HepG2 (cell line): Measurements from ENCODE around the gene DHRS1. TPM values are rescaled to one million over a fixed set of nuclear protein-coding genes. Genes with fewer than 3 reads are reported as not detected.

Source experiments
- ARNT2 ChIP-seq: sonication (generic); formaldehyde crosslinking; IDR thresholded peaks from 2 replicates; pipeline ENCODE4 v1.8.0; 2022; ENCODE audit warnings: mild to moderate bottlenecking, low read depth, missing genetic modification reagents, moderate library complexity
- CBX2 ChIP-seq, 2 experiments: fragments of 200-600 bp in 1 of 2; sonication (generic); formaldehyde crosslinking in 1 of 2; IDR thresholded peaks; 2 replicates each; pipeline versions ENCODE4 v1.7.0 to v1.8.1; 2018 to 2022; ENCODE audit warnings: low read depth in 2 of 2, low read length in 1 of 2, mild to moderate bottlenecking in 1 of 2, missing genetic modification reagents in 1 of 2
- CEBPZ ChIP-seq: IDR thresholded peaks from 2 replicates; pipeline ENCODE4 v1.6.1; 2012; ENCODE audit warnings: low read length, improper control_type of control experiment
- DPF2 ChIP-seq: sonication (generic); formaldehyde crosslinking; IDR thresholded peaks from 2 replicates; pipeline ENCODE4 v1.4.0; 2020; ENCODE audit warnings: mild to moderate bottlenecking, low read depth, missing genetic modification reagents, borderline replicate concordance
- ISL2 ChIP-seq: sonication (generic); formaldehyde crosslinking; IDR thresholded peaks from 2 replicates; pipeline ENCODE4 v1.5.0; 2020; ENCODE audit warnings: missing genetic modification reagents
- KDM5A ChIP-seq: fragments of 200-600 bp; sonication (generic); IDR thresholded peaks from 2 replicates; pipeline ENCODE4 v1.7.0; 2018; ENCODE audit warnings: antibody characterized with exemption, mild to moderate bottlenecking, low read length, borderline replicate concordance
- KLF6 ChIP-seq: IDR thresholded peaks from 2 replicates; pipeline ENCODE4 v1.8.0; 2016; ENCODE audit warnings: missing biosample characterization, missing genetic modification reagents
- NR2F1 ChIP-seq, 2 experiments: fragments of 450-650 bp in 1 of 2; formaldehyde crosslinking in 1 of 2; IDR thresholded peaks; 2 replicates each; pipeline versions ENCODE4 v1.5.0 to v1.6.1; 2016 to 2020; ENCODE audit warnings: mild to moderate bottlenecking in 1 of 2, missing compliant biosample characterization in 1 of 2, missing genetic modification reagents in 1 of 2, moderate library complexity in 1 of 2
- POLR2AphosphoS2 ChIP-seq: IDR thresholded peaks from 2 replicates; pipeline ENCODE4 v1.6.1; 2011; ENCODE audit warnings: low read depth, low read length, improper control_type of control experiment
- RFXAP ChIP-seq: sonication (generic); formaldehyde crosslinking; IDR thresholded peaks from 2 replicates; pipeline ENCODE4 v1.4.0; 2020; ENCODE audit warnings: missing genetic modification reagents, borderline replicate concordance
- SKIL ChIP-seq: sonication (generic); formaldehyde crosslinking; IDR thresholded peaks from 2 replicates; pipeline ENCODE4 v1.8.0; 2022; ENCODE audit warnings: missing genetic modification reagents, mild to moderate bottlenecking, moderate library complexity, borderline replicate concordance
- SOX13 ChIP-seq, 3 experiments: fragments of 450-650 bp in 1 of 3; sonication (generic) in 1 of 3; formaldehyde crosslinking in 1 of 3; IDR thresholded peaks in 2 of 3; conservative IDR thresholded peaks in 1 of 3; 2 replicates each; pipeline versions ENCODE4 v1.5.0 to v1.6.1; 2016 to 2020; ENCODE audit warnings: antibody characterized with exemption in 1 of 3, mild to moderate bottlenecking in 1 of 3, missing compliant biosample characterization in 1 of 3, missing genetic modification reagents in 1 of 3, moderate library complexity in 1 of 3
- ZBTB7B ChIP-seq: sonication (generic); formaldehyde crosslinking; IDR thresholded peaks from 2 replicates; pipeline ENCODE4 v1.4.0; 2020; ENCODE audit warnings: missing genetic modification reagents
- ZMAT5 ChIP-seq: sonication (generic); formaldehyde crosslinking; IDR thresholded peaks from 2 replicates; pipeline ENCODE4 v1.5.0; 2020; ENCODE audit warnings: mild to moderate bottlenecking, low read depth, missing genetic modification reagents, borderline replicate concordance
- ZNF225 ChIP-seq: sonication (generic); formaldehyde crosslinking; IDR thresholded peaks from 2 replicates; pipeline ENCODE4 v1.4.0; 2020; ENCODE audit warnings: mild to moderate bottlenecking, missing genetic modification reagents
- ZNF33A ChIP-seq: sonication (generic); formaldehyde crosslinking; IDR thresholded peaks from 2 replicates; pipeline ENCODE4 v1.5.1; 2020; ENCODE audit warnings: missing genetic modification reagents, mild to moderate bottlenecking, moderate library complexity, borderline replicate concordance
- ZNF34 ChIP-seq: sonication (generic); formaldehyde crosslinking; IDR thresholded peaks from 2 replicates; pipeline ENCODE4 v1.4.0; 2020; ENCODE audit warnings: mild to moderate bottlenecking, missing genetic modification reagents, borderline replicate concordance
- ZNF781 ChIP-seq: sonication (generic); formaldehyde crosslinking; IDR thresholded peaks from 2 replicates; pipeline ENCODE4 v1.5.1; 2020; ENCODE audit warnings: borderline replicate concordance, mild to moderate bottlenecking, missing genetic modification reagents; ENCODE audit errors: not compliant biosample characterization
- ZNF782 ChIP-seq: sonication (generic); formaldehyde crosslinking; IDR thresholded peaks from 2 replicates; pipeline ENCODE4 v1.4.0; 2020; ENCODE audit warnings: missing genetic modification reagents, mild to moderate bottlenecking, borderline replicate concordance
- polyA plus RNA-seq, 8 experiments: library from polyadenylated mRNA; depleted of rRNA in 3 of 8; stranded (reverse) in 7 of 8; unstranded in 1 of 8; fragments of >200 nt; fragmentation: Illumina TruSeq in 4 of 8; extraction: Trizol in 4 of 8; gene quantifications; 2 replicates each; pipeline versions ENCODE4 v1.2.1 to v1.2.3, GENCODE V29; 2011 to 2016; ENCODE audit warnings: low read depth in 4 of 8, missing spikeins in 1 of 8, mixed read lengths in 1 of 8; ENCODE audit not compliant: insufficient read depth in 1 of 8
- total RNA-seq, 5 experiments: library from RNA; depleted of rRNA; stranded (reverse); fragments of >200 nt; fragmentation: Illumina TruSeq; extraction: Trizol; gene quantifications; 2 replicates each; pipeline ENCODE4 v1.2.3, GENCODE V29; 2016; ENCODE audit warnings: low read depth in 1 of 5

The DHRS1 gene
- total and polyA plus RNA-seq, 2 of the 13 experiments (the other 11 are each of a cell fraction or from before 2014, with no cell fraction given): 49.8 to 60.8 TPM

- peak; percentile 98; the same call in 1 of the 2 replicates for TF ChIP-seq ZNF782 (CRISPR knock-in tag)
- TF ChIP-seq NR2F1 (CRISPR knock-in tag; IDR thresholded peaks at IDR 0.05): peak in 1 of 2 experiments; percentile 8; a peak in 1 of 4 replicates
- peak; percentile 99 for TF ChIP-seq KLF6 (CRISPR knock-in tag)
- TF ChIP-seq ZNF33A (CRISPR knock-in tag): no peak
- TF ChIP-seq ZNF225 (CRISPR knock-in tag): peak; percentile 98
- no peak for TF ChIP-seq CEBPZ
- no peak for TF ChIP-seq CBX2 (IDR thresholded peaks at IDR 0.05; ENCODE audit: low read depth, low read length)
- no peak for TF ChIP-seq CBX2 (CRISPR knock-in tag; IDR thresholded peaks at IDR 0.05; ENCODE audit: low read depth)
- TF ChIP-seq ZBTB7B (CRISPR knock-in tag): peak; percentile 99
- TF ChIP-seq RFXAP (CRISPR knock-in tag): peak; percentile 99
- no peak; the same call in 1 of the 2 replicates for TF ChIP-seq ZMAT5 (CRISPR knock-in tag)
- TF ChIP-seq KDM5A: peak; percentile 94
- peak; percentile 98 for TF ChIP-seq ZNF781 (CRISPR knock-in tag)
- no peak for TF ChIP-seq DPF2 (CRISPR knock-in tag)
- TF ChIP-seq SOX13 (IDR thresholded peaks at IDR 0.05): peak; percentile 89
- peak; percentile 29 to 82; a peak in 2 of 4 replicates for TF ChIP-seq SOX13 (CRISPR knock-in tag; conservative IDR thresholded peaks at IDR 0.05 in 1 of 2, IDR thresholded peaks at IDR 0.05 in 1 of 2)
- TF ChIP-seq POLR2AphosphoS2: no peak
- TF ChIP-seq SKIL (CRISPR knock-in tag): peak; percentile 91
- peak; percentile 99 for TF ChIP-seq ZNF34 (CRISPR knock-in tag)
- peak; percentile 95 for TF ChIP-seq ISL2 (CRISPR knock-in tag)
- TF ChIP-seq ARNT2: peak; percentile 99
Observed at GRCh38 chr14:24271134-24271833, 28.3 kb downstream of the DHRS1 start, which contains the start of gene RABGGTA (continued).
